Islet precursor cell (in vitro differentiated cells): Measurements from ENCODE around the gene TNFRSF12A.

ENCODE experiments used
- DNase-seq: peaks from one replicate; pipeline ENCODE4 v3.0.0-alpha.2; 2018

Gene TNFRSF12A

DNA sequence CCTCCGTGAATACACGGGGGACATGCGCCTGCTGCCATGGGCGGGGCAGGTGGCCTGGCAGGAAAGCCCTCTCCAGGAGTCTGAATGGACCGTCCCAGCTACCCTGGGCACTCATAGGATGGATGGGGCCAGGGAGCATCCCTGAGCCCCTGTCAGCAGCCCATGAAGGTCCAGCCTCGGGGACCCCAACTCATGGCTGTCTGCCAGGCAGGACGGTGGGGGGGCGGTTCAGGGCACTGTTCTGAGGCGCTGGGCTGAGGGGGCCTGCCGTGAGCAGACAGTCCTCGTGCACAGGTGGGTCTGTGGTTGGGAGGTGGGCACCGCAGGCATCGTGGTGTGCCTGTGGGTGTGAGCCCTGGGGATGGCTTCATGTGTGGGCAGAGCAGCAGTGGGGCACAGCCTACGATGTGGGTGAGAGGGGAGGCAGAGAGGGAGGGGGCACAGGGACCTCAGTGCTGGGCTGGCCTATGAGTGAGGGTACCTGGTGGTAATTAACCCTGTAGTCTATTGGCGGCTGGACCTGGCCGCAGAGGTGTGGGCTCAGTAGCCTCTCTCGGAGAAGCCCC, 33.5 kb upstream of the TNFRSF12A start:
- no peak for DNase-seq

GRCh38 chr16:2987286-2987685, 32.9 kb upstream of the TNFRSF12A start:
- DNase-seq, result no peak

GRCh38 chr16:2987833-2988232, 32.3 kb upstream of the TNFRSF12A start:
- DNase-seq, result no peak

- DNase-seq, result no peak
Measured at GRCh38 chr16:2988590-2989099, 31.5 kb upstream of the TNFRSF12A start.

DNA sequence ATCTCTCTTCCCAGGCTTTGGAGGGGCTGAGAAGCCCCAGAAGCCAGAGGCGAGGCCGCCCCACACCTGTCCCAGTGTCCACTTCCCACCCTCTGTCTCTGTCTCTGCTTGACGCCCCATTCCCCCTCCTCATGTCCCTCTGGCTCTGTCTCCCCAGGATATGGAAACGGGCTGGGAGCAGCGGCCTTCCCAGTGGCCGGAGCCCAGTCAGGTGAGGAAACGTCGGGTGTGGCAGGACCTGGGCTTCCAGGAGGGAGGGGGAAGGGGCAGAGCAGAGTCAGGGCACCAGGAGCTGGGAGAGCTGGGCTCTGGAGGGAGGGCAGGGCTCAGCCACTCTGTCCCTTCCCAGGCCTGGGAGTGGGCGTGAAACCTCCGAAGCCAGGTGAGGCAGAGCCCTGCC, 29.3 kb upstream of the TNFRSF12A start:
- no peak for DNase-seq

DNA sequence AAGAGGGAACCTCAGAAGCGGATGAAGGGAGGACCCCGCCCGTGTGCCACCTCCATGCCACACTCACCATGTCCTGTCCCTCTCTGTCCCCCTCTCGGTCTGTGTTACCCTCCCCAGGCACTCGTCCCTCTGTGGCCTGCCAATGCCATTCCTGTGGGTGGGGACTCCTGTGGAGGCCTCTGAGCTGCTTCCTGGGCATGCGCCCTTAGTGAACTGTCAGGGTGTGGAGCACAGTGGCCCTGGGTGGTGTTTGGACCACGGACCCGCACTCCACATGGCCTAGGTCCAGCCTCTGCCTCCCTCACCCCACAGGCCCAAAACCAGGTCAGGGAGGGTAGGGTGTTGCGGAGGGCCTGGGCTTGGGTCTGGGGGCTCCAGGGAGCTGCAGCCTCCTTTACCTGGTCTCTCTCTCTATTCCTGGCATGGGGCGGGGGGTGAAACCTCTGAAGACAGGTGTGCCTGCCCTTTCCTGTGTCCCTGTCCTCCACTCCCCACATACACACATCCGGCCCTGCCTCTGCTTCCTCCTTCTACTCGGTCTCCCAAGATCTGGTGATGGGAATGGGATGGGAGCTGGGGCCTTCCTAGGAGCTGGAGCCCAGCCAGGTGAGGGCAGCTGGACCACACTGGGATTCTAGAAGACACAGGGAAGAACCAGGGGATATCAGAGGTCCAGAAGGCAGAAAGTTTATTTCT, 28.5 kb upstream of the TNFRSF12A start:
- no peak for DNase-seq

DNA sequence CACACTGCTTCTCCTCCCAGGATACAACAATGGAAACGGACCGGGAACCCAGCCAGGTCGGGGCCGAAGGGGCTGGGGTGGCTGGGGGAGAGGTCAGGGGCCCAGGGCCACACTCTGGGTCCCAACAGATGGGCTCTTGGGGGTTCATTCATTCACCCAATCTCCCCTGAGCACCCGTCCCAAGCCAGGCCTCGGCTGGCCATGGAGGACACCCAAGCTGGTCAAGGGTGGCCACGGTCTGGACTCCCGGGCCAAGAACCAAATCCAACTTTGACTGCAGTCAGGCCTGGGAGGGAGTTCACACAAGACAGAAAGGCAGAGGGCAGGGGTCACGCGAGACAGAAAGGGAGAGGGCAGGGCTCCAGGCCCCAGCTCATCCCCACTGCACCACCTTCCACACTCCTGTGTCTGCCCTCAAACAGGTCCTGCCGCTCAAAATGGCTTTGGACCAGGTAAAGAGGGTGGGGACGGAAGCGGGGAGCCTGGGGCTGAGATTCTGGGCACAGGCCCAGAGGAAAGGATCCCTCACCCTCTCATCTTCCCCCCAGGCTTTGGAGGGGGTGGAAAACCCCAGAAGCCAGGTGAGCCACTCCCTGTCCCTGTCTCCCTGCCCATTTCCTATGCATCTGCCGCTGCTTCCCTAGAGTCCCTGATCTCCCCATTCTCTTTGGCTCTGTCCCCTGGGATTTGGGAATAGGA, 27.6 kb upstream of the TNFRSF12A start:
- no peak for DNase-seq

GRCh38 chr16:2996298-2996697, 23.9 kb upstream of the TNFRSF12A start:
- DNase-seq, result no peak

DNA sequence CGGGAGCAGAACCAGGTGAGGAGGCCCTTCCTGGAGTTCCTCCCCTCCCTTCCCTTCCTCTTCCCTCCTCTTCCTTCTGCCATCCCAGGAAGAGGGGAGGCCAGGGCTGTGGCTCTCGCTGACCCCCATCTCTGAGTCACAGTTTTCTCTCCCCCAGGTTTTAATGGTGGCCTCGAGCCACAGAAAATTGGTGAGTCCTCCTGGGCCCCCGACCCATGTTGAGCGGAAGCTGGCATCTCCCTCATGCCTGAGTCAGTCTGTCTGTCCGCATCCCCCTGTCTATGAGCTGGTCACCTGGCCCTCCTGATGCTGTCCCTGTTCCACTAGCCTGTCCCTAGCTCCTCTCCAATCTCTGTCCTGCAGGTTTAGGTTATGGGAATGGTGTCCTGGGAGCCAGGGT, 20.2 kb upstream of the TNFRSF12A start:
- no peak for DNase-seq

GRCh38 chr16:3000540-3000939, 19.6 kb upstream of the TNFRSF12A start:
- DNase-seq, result no peak

DNA sequence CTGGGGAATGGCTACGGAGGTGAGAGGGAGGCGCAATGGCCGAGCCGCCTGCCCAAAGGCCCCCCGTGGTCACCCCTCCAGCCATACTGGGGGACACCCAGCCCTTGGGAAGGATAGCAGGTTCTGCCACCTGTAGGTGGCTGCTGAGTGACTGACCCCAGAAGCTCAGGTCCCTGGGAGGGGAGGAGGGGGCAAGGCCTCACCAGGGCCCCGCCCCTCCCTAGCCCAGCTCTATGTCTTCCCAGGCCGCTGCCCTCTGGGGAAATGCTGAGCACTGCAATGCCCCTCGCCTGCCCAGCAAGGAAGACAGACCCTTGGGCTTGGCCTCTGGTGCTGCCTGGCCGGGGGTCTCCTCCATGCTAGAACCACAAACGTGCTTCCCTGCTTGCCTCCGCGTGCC, 18.9 kb upstream of the TNFRSF12A start:
- DNase-seq, result no peak

DNA sequence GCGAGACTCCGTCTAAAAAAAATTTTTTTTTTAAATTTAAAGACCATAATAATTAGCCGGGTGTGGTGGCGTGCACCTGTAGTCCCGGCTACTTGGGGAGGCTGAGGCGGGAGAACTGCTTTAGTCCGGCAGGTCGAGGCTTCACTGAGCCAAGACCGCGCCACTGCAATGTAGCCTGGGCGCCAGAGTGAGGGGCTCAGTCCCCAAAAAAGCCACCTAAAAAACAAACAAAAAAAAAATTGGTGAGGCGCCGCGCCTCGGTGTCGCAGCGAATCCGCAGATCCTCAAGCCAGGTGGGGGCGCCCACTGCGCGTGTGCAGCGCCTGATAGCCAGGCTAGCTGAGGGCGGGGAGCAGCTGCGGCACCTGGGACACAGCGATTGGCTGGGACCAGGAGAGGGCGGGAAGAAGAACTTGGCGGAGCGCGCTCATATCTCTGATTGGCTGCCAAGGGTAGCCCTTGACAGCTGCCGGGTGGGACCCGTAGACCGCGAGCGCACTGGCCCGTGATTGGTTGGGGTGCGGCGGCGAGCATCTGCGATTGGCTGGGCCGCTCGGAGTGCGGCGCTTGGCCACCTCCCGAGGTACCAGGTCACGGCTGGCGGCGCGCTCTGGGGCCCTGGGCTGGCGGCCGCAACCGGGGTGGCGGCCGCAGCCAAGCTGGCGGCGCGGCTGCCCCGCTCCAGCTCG, 16.4 kb upstream of the TNFRSF12A start:
- DNase-seq, result peak; percentile 100

DNA sequence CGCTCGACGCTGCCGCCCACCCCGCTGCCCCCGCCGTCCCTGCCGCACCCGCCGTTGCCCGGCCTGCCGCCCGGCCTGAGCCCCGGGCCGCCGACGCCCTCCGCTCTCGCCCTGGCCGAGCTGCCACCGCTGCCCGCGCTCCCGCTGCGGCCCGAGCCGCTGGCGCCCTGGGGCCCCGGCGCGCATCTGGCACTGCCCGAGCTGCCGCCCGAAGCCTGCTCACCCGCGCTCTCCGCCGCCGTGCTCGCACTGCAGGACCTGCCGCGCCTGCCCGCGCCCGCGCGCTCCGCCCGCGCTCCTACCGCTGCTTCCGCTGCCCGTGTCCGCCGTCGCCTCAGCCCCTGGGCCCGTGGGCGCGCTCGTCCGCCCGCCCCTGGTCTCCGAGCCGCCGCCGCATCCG, 15.8 kb upstream of the TNFRSF12A start:
- no peak for DNase-seq

DNA sequence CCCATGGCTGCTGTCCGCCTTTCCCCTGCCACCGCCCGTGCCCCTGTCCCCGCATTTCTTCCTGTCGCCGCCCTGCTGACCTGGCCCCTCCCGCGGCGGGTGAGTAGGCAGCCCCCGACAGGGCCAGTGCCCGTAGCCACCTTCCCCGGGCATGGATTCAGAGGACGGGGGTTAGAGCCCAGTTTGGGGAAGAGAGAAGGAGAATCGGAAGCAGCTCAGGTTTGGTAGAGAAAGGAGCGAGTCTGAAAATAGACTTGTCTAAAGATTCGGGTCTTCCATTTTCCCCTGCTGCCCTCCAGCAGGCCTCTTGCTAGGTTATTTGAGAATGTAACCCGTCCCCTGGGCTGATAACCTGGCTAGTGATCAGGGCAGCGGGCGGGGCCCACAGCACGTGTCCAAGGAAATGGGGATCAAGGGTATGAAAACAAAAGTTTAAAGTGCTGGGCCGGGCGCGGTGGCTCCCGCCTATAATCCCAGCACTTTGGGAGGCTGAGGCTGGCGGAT, 15.3 kb upstream of the TNFRSF12A start:
- no peak for DNase-seq

GRCh38 chr16:3007059-3007956, 12.9 kb upstream of the TNFRSF12A start:
- no peak for DNase-seq

GRCh38 chr16:3007957-3008689, 12.0 kb upstream of the TNFRSF12A start:
- DNase-seq, result peak; percentile 74

GRCh38 chr16:3008690-3009037, 11.5 kb upstream of the TNFRSF12A start:
- no peak for DNase-seq

DNA sequence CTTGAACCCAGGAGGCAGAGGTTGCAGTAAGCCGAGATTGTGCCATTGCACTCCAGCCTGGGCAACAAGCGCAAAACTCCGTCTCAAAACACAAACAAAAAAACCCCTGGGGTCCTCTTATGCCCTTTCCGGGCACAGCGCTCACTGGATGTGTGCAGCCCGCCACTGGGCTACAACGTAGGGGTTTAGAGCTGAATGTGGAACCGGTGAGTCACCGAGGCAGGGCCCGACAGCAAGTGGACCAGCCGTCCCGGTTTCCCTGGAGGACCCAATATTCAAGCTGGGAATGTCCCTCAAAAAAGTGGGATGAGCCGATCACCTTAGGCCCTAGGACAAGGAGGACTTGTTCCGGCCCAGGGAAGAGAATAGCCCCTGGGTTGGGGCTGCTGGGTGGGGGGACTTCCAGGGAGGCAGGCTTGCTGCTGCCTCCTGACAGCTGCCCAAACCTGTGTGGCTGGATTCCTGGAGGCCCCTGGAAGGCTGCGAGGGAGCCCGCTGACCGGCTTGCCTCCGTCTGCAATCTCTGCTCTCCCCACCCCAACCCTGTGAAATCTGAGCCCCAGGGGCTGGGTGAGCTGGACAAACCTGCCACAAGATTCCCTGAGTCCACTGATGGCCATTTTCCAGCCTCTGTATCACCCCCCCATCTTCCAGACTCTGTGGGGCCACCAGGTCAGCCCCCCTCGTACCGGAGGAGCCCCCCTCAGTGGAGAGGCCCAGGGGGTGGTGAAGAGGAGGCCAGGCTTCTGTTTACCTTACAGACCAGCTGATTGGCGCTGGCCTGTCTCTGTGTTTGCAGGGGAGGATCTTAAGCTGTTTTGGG, 10.4 kb upstream of the TNFRSF12A start:
- DNase-seq, result peak; percentile 99

GRCh38 chr16:3010510-3010909, 9.7 kb upstream of the TNFRSF12A start:
- DNase-seq, result no peak

DNA sequence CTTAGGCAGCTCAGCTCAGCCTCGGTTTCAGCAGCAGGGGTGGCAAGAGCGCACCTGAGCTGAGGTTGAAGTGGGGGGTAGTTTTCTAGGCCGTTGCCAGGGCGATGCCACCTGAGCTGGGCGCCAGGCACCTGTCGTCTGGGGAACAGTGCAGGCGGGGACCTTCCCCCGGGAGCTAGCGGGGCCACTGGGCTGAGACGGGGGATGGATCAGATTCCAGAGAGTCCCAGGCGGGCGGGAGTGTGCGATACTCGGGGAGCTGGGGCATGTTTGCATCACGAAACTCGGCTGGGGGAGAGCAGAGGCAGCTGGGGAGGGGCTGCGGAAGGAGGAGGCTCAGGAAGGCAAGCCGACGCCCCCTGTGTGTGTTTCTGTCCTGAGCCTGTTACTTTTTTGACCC, 7.9 kb upstream of the TNFRSF12A start:
- DNase-seq, result no peak
